Ramos (cell line): Measurements from ENCODE around the gene GTF2E1.
"Not testable (repeated sequence)": the region's sequence is repeated elsewhere in the genome, so short reads cannot be mapped to it uniquely, and the experiment has no call there.

Experiments used
- in situ Hi-C: fragments of 300-500 bp; cut with MboI; formaldehyde crosslinking; loops from one replicate; pipeline ENCODE4 v1.14.3; 2022; ENCODE audit warnings: low sequenced_read_pairs; ENCODE audit not compliant: unreplicated experiment

GTF2E1 gene

DNA sequence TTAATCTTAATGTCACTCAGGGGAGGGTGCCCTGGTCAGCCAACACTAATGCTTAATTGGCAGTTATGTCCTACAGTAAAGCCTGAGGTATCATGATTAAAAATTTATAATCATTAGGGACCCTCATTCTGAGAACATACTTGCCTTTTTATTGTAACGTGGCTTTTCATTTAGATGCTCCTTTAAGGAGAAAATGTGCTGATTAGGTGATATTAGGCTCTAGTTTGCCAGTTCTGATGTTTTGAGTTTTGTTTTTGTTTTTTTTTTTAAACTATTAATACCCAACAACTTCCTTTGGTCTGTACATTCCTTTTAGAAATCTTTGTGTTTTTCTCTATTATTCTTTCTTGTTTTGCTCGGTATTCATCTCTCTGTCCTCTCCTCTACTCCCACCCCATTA, 10.3 kb downstream of the GTF2E1 start:
- in situ Hi-C loops = no loop called here

DNA sequence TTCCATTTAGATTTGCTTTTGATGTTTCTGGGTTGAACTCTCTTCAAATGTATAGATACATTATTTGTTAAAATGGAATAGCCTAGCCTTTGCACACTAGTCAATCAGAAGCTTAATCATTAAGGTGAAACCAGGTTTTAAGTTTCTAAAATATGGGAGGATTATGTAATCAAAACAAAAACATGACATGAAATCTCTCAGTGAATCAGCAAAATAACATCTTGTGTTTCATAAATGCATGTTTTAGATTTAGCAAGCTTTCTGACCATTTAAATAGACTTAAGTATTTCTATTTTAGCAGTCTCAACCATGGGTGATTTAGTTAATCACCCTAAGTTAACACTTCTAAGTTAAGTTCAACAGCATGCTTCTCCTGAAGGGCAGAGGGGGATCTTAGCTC, 11.3 kb downstream of the GTF2E1 start:
- in situ Hi-C loops = no loop called here

GRCh38 chr3:120756061-120756460, 13.5 kb downstream of the GTF2E1 start:
- in situ Hi-C loops = no loop called here

DNA sequence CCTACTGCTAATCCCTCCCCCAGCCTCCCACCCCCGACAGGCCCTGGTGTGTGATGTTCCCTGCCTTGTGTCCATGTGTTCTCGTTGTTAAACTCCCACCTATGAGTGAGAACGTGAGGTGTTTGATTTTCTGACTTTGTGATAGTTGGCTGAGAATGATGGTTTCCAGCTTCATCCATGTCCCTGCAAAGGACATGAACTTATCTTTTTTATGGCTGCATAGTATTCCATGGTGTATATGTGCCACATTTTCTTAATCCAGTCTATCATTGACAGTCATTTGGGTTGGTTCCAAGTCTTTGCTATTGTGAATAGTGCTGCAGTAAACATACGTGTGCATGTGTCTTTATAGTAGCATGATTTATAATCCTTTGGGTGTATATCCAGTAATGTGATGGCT, 16.0 kb downstream of the GTF2E1 start:
- in situ Hi-C loops = not testable (repeated sequence)

DNA sequence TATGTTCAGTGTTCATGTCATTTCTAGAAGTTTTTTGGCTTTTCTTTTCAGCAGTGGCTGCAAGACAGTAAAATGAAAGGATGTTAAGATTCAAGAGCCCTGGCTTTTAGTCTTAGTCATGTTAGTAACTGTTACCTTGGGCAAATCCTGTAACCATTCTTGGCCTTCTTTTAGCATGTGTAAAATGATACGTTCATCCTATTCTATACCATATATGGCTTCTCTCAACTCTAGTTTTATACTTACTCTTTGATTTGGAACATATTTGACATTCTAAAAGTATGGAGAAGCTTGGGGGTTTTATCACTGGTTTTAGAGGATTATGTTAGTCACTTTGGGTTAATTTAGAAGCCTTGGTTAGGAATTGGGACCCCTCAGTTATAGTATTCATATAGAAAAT, 20.1 kb downstream of the GTF2E1 start:
- in situ Hi-C loops = no loop called here

GRCh38 chr3:120763601-120764000, 21.1 kb downstream of the GTF2E1 start:
- in situ Hi-C loops = no loop called here

GRCh38 chr3:120764206-120764605, 21.7 kb downstream of the GTF2E1 start:
- in situ Hi-C loops = no loop called here

GRCh38 chr3:120765830-120766493, 23.4 kb downstream of the GTF2E1 start:
- in situ Hi-C loops = no loop called here

- in situ Hi-C loops = no loop called here
Observed at GRCh38 chr3:120766576-120766975, 24.0 kb downstream of the GTF2E1 start.

GRCh38 chr3:120767106-120767505, 24.6 kb downstream of the GTF2E1 start:
- in situ Hi-C loops = no loop called here

- in situ Hi-C loops = no loop called here
Observed at GRCh38 chr3:120769436-120769835, 26.9 kb downstream of the GTF2E1 start.

DNA sequence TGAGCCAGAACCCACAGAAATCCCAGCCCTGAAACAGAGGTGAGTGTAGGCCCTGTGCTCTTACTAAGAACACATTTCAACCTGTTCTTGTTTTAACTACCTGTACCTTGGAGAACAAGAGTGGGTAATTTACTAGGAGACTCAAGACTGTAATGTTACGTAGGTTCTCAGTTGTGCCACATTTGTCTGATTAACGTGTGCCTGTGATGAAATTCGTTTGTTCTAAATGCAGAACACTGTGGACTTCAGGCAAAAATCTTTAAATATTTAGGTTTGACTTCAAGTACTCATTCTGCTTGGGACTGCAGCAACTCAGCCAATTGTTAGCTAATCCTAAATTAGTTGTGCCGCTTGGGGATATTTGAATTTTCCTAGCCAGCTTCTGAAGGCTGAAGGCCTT, 28.3 kb downstream of the GTF2E1 start:
- in situ Hi-C loops = no loop called here

- in situ Hi-C loops = no loop called here
Observed at GRCh38 chr3:120772081-120772480, 29.5 kb downstream of the GTF2E1 start.

DNA sequence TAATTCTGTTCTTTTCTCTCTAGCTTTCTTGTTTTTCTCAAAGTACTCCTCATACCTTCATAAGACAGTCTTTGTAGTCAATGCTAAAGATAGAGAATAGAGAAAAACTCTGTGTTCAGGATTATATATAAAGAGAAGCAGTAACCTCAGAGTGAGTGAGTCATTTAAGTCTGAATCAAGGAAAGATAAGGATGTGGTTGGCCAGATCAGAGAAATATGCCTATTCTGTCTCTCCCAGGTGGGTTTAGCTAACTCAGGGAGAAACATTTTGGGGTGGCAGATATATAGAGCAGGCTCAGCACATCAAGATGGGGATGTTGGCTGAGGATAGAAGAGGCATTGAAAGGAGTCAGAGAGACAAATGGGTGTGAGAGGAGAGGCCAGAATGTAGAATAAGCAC, 31.4 kb downstream of the GTF2E1 start:
- in situ Hi-C loops = no loop called here

- in situ Hi-C loops = no loop called here
Observed at GRCh38 chr3:120775411-120775810, 32.9 kb downstream of the GTF2E1 start.

- in situ Hi-C loops = no loop called here
Observed at GRCh38 chr3:120778776-120779175, 36.2 kb downstream of the GTF2E1 start.

- in situ Hi-C loops = no loop called here
Observed at GRCh38 chr3:120780977-120781376, 38.4 kb downstream of the GTF2E1 start.

- in situ Hi-C loops = not testable (repeated sequence)
Observed at GRCh38 chr3:120785832-120786231, 43.3 kb downstream of the GTF2E1 start.

DNA sequence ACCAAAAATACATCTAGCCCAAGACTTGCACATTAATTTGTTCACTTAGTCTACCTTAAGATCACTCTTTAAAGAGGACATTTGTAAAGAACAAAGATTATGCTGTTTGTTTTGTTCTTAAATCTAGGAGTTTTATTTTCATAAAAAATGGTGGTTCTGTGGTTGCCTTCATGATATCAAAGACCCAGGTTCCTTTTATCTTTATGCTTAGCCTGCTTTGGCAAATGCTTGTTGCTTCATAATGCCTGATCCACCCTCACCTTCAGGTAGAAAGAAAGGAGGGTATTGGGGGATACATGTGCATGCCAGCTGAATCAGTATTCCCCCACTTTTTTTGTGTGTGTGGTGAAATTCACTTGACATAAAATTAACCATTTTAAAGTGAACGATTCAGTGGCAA, 48.5 kb downstream of the GTF2E1 start:
- in situ Hi-C loops = loop anchor here (10.0 kb wide), 1 partner anchor 226 kb away; no protein-coding TSS in a partner anchor

GRCh38 chr3:120791913-120792312, 49.4 kb downstream of the GTF2E1 start:
- in situ Hi-C loops = loop anchor here (10.0 kb wide), 1 partner anchor 227 kb away; no protein-coding TSS in a partner anchor

- in situ Hi-C loops = loop anchor here (10.0 kb wide), 1 partner anchor 229 kb away; no protein-coding TSS in a partner anchor
Observed at GRCh38 chr3:120793601-120794000, 51.1 kb downstream of the GTF2E1 start.

DNA sequence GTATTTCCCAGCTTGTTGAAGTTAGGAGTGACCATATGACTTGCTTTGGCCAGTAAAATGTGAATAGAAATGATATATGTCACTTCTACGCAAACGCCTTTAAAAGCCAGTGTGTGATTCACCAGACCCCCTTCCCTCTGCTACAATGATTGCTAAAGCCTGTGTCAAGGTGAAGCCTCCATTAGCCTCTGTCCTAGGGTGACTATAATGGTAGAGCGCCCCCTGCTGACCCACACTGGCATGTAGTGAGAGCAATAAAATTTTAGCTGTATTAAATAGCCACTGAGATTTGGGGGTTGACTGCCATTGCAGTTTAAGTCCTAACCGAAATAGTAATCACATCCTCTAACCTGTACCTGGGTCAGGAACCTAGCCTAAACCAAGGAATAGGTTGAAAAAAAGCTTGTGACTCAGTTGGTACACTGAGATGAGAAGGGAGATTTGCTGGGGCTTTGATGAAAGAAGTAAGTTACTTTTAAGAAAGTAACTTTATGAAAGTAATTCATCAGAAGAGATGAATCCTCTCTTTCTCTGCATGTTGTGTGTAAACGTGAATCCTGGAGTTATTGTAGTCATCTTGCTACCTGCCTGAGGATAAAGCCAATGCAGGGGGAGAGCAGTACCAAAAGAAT, 52.6 kb downstream of the GTF2E1 start:
- in situ Hi-C loops = loop anchor here (10.0 kb wide), 1 partner anchor 230 kb away; no protein-coding TSS in a partner anchor
